HEK293 (cell line): ENCODE data around the gene CAVIN3.

Source experiments
- CTCF ChIA-PET: fragments of 350-600 bp; formaldehyde crosslinking; extraction: SDS; loops from one replicate; lab custom pipeline; 2021; ENCODE audit warnings: antibody characterized with exemption; lab: Yijun Ruan, JAX
- POLR2A ChIA-PET: fragments of 300-600 bp; formaldehyde crosslinking; extraction: SDS; loops from one replicate; lab custom pipeline; 2020; ENCODE audit warnings: antibody characterized with exemption, inconsistent platforms; lab: Yijun Ruan, JAX
- H3K27ac ChIP-seq: fragments of 200-500 bp; sonication (Bioruptor generic); 2 replicates; pipeline ENCODE4 v1.5.1; 2014; ENCODE audit warnings: low read depth, low read length, control low read depth, inconsistent platforms; ENCODE audit errors: extremely low read depth
- H3K36me3 ChIP-seq, 2 experiments: fragments of 200-500 bp in 1 of 2; sonication (Bioruptor generic) in 1 of 2; 1 replicate in 1 of 2; 2 replicates in 1 of 2; pipeline ENCODE4 v1.5.1; 2014 to 2017; ENCODE audit warnings: inconsistent platforms in 2 of 2, low read length in 2 of 2; ENCODE audit not compliant: control insufficient read depth in 2 of 2, insufficient read depth in 1 of 2
- H3K4me1 ChIP-seq: fragments of 200-500 bp; sonication (Bioruptor generic); 2 replicates; pipeline ENCODE4 v1.5.1; 2014; ENCODE audit warnings: mild to moderate bottlenecking, low read length, inconsistent platforms; ENCODE audit not compliant: control insufficient read depth, insufficient read depth
- H3K4me3 ChIP-seq: 2 replicates; pipeline ENCODE4 v1.5.1; 2011; ENCODE audit warnings: low read depth, mild to moderate bottlenecking, control low read depth, low read length, moderate library complexity
- H3K9me3 ChIP-seq: fragments of 200-500 bp; sonication (Bioruptor generic); 2 replicates; pipeline ENCODE4 v1.5.1; 2014; ENCODE audit warnings: low read depth, low read length, inconsistent platforms; ENCODE audit not compliant: control insufficient read depth, insufficient read depth
- EGR2 ChIP-seq: fragments of 450-650 bp; formaldehyde crosslinking; IDR thresholded peaks from 2 replicates; pipeline ENCODE4 v1.5.1; 2016; ENCODE audit warnings: low read depth, missing biosample characterization, missing genetic modification characterization
- FEZF1 ChIP-seq: fragments of 450-650 bp; formaldehyde crosslinking; IDR thresholded peaks from 2 replicates; pipeline ENCODE4 v1.5.1; 2016; ENCODE audit warnings: missing biosample characterization, missing genetic modification characterization
- MEIS1 ChIP-seq: sonication (generic); formaldehyde crosslinking; IDR thresholded peaks from 2 replicates; pipeline ENCODE4 v1.8.1; 2022; ENCODE audit warnings: missing genetic modification reagents, mild to moderate bottlenecking, borderline replicate concordance
- PRDM1 ChIP-seq: fragments of 450-650 bp; formaldehyde crosslinking; IDR thresholded peaks from 2 replicates; pipeline ENCODE4; 2016; ENCODE audit warnings: missing biosample characterization, missing genetic modification characterization
- PRDM4 ChIP-seq: fragments of 450-650 bp; formaldehyde crosslinking; IDR thresholded peaks from 2 replicates; pipeline ENCODE4 v1.5.1; 2017; ENCODE audit warnings: missing biosample characterization, missing genetic modification characterization
- ZBTB49 ChIP-seq: fragments of 450-650 bp; formaldehyde crosslinking; IDR thresholded peaks from 2 replicates; pipeline ENCODE4 v1.5.1; 2016; ENCODE audit warnings: missing biosample characterization, missing genetic modification characterization, low read depth
- ZBTB8A ChIP-seq: fragments of 450-650 bp; formaldehyde crosslinking; IDR thresholded peaks from 2 replicates; pipeline ENCODE4 v1.5.1; 2016; ENCODE audit warnings: missing biosample characterization, missing genetic modification characterization
- ZFHX2 ChIP-seq: fragments of 450-650 bp; formaldehyde crosslinking; conservative IDR thresholded peaks from 2 replicates; pipeline ENCODE4 v1.5.1; 2016; ENCODE audit warnings: missing biosample characterization, missing genetic modification characterization
- ZFP69B ChIP-seq: fragments of 450-650 bp; formaldehyde crosslinking; IDR thresholded peaks from 2 replicates; pipeline ENCODE4 v1.5.1; 2016; ENCODE audit warnings: missing biosample characterization, missing genetic modification characterization
- ZNF10 ChIP-seq: fragments of 450-650 bp; formaldehyde crosslinking; IDR thresholded peaks from 2 replicates; pipeline ENCODE4 v1.5.1; 2017; ENCODE audit warnings: missing biosample characterization, missing genetic modification characterization
- ZNF175 ChIP-seq: fragments of 450-650 bp; formaldehyde crosslinking; IDR thresholded peaks from 2 replicates; pipeline ENCODE4 v1.5.1; 2016; ENCODE audit warnings: missing biosample characterization, missing genetic modification characterization
- ZNF221 ChIP-seq: fragments of 450-650 bp; formaldehyde crosslinking; IDR thresholded peaks from 2 replicates; pipeline ENCODE4 v1.5.1; 2017; ENCODE audit warnings: missing biosample characterization, missing genetic modification characterization, borderline replicate concordance
- ZNF274 ChIP-seq, 2 experiments: fragments of 200-500 bp in 1 of 2; fragments of 450-650 bp in 1 of 2; sonication (Bioruptor generic) in 1 of 2; formaldehyde crosslinking in 1 of 2; IDR thresholded peaks; 2 replicates each; pipeline versions ENCODE4 v1.5.1 to v1.6.1; 2014 to 2016; ENCODE audit warnings: borderline replicate concordance in 1 of 2, inconsistent platforms in 1 of 2, low read length in 1 of 2, missing biosample characterization in 1 of 2, missing genetic modification characterization in 1 of 2
- ZNF324 ChIP-seq: fragments of 450-650 bp; formaldehyde crosslinking; IDR thresholded peaks from 2 replicates; pipeline ENCODE4 v1.5.1; 2016; ENCODE audit warnings: missing biosample characterization, missing genetic modification characterization
- ZNF404 ChIP-seq: fragments of 450-650 bp; formaldehyde crosslinking; IDR thresholded peaks from 2 replicates; pipeline ENCODE4 v1.5.1; 2017; ENCODE audit warnings: missing biosample characterization, missing genetic modification characterization
- ZNF501 ChIP-seq: fragments of 450-650 bp; formaldehyde crosslinking; IDR thresholded peaks from 2 replicates; pipeline ENCODE4 v1.5.1; 2016; ENCODE audit warnings: missing biosample characterization, missing genetic modification characterization
- ZNF514 ChIP-seq: fragments of 450-650 bp; formaldehyde crosslinking; IDR thresholded peaks from 2 replicates; pipeline ENCODE4 v1.5.1; 2016; ENCODE audit warnings: missing biosample characterization, missing genetic modification characterization
- ZNF518A ChIP-seq: fragments of 450-650 bp; formaldehyde crosslinking; conservative IDR thresholded peaks from 2 replicates; pipeline ENCODE4 v1.5.1; 2016; ENCODE audit warnings: low read depth, missing biosample characterization, missing genetic modification characterization
- ZNF544 ChIP-seq: fragments of 450-650 bp; formaldehyde crosslinking; IDR thresholded peaks from 2 replicates; pipeline ENCODE4 v1.5.0; 2017; ENCODE audit warnings: missing biosample characterization, missing genetic modification characterization
- ZNF548 ChIP-seq: fragments of 450-650 bp; formaldehyde crosslinking; IDR thresholded peaks from 2 replicates; pipeline ENCODE4 v1.5.1; 2016; ENCODE audit warnings: missing biosample characterization, missing genetic modification characterization
- ZNF677 ChIP-seq: fragments of 450-650 bp; IDR thresholded peaks from 2 replicates; pipeline ENCODE4 v1.5.0; 2018; ENCODE audit warnings: missing biosample characterization, mild to moderate bottlenecking, missing genetic modification characterization, moderate library complexity
- ZNF768 ChIP-seq: fragments of 450-650 bp; formaldehyde crosslinking; IDR thresholded peaks from 2 replicates; pipeline ENCODE4 v1.5.1; 2018; ENCODE audit warnings: missing biosample characterization, mild to moderate bottlenecking, missing genetic modification characterization
- ZNF837 ChIP-seq: fragments of 450-650 bp; formaldehyde crosslinking; IDR thresholded peaks from 2 replicates; pipeline ENCODE4 v1.5.1; 2016; ENCODE audit warnings: missing biosample characterization, missing genetic modification characterization
- TF ChIP-seq, protein P1 (sequence below): fragments of 450-650 bp; formaldehyde crosslinking; IDR thresholded peaks from 2 replicates; pipeline ENCODE4 v1.5.1; 2016; ENCODE audit warnings: missing biosample characterization, missing genetic modification characterization
- TF ChIP-seq, protein P2 (sequence below): fragments of 450-650 bp; IDR thresholded peaks from 2 replicates; pipeline ENCODE4 v1.5.1; 2018; ENCODE audit warnings: missing biosample characterization, mild to moderate bottlenecking, missing genetic modification characterization

The CAVIN3 gene

DNA sequence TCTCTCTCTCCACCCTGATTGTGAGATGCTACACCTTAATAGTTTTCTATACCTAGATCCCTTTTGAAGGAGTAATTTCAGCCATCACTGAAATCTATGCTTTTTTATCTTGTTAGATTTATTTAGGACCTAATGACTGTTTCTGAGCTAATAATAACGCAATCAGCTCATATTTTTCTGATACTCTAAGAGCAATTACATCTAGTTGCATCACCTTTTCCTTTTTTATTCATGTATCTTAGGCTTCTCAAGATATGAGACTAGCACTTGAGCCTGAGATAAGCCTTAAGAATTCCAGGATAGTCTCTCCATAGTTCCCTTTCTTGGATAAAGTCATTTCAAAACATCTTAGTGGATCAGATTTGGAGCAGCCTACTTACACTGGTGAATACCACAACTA lies 25.1 kb upstream of the CAVIN3 start (continued):
- no peak for TF ChIP-seq ZNF548
- TF ChIP-seq ZNF221 = no peak
- no peak for TF ChIP-seq EGR2 (tag by site-specific recombination)
- no peak for TF ChIP-seq ZBTB8A (tag by site-specific recombination)
- TF ChIP-seq ZBTB49 (tag by site-specific recombination) = no peak
- no peak for TF ChIP-seq ZNF175 (tag by site-specific recombination)
- no peak for TF ChIP-seq ZNF768
- no peak for TF ChIP-seq ZNF837 (tag by site-specific recombination)
- TF ChIP-seq ZFHX2 (tag by site-specific recombination) = no peak

DNA sequence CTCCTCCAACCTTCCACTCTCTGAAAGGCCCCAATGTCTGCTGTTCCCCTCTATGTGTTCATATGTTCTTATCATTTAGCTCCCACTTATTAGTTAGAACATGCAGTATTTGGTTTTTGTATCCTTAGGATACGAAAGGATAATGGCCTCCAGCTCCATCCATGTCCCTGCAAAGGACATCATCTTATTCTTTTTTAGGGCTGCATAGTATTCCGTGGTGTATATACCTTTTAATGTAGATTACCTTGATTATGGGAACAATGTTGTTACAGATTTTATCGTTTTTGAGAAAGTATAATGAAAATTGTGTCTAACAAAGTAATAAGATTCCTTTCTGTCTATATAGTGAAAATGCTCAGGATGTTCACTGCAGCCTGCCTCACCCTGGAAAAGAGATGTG lies 16.0 kb upstream of the CAVIN3 start:
- Histone ChIP-seq H3K4me3 (no peak overlapping the region), H3K4me1 (no peaks in the 10 kb centered on the region), H3K27ac (no peak overlapping the region), H3K36me3 (no peaks in the 10 kb centered on the region), H3K9me3 (no peaks in the 10 kb centered on the region)
- CTCF ChIA-PET = interaction anchor here (0.6 to 0.8 kb wide), 2 partner anchors 20 to 424 kb away, joined by 3 read pairs; no protein-coding TSS in a partner anchor
- TF ChIP-seq, protein P1, sequence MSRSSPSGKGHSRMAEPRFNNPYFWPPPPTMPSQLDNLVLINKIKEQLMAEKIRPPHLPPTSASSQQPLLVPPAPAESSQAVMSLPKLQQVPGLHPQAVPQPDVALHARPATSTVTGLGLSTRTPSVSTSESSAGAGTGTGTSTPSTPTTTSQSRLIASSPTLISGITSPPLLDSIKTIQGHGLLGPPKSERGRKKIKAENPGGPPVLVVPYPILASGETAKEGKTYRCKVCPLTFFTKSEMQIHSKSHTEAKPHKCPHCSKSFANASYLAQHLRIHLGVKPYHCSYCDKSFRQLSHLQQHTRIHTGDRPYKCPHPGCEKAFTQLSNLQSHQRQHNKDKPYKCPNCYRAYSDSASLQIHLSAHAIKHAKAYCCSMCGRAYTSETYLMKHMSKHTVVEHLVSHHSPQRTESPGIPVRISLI (tag by site-specific recombination) = no peak
- TF ChIP-seq ZNF10 (tag by site-specific recombination) (no peak), ZNF677 (tag by site-specific recombination) (no peak), PRDM4 (tag by site-specific recombination) (no peak), ZNF544 (tag by site-specific recombination) (no peak), ZNF501 (tag by site-specific recombination) (no peak), ZBTB8A (tag by site-specific recombination) (no peak), ZNF274 (IDR thresholded peaks at IDR 0.05; ENCODE audit: low read length) (no peak), ZNF274 (tag by site-specific recombination; IDR thresholded peaks at IDR 0.05; ENCODE audit: borderline replicate concordance) (no peak), ZFP69B (no peak), ZNF404 (tag by site-specific recombination) (no peak), ZNF324 (tag by site-specific recombination) (no peak), PRDM1 (tag by site-specific recombination) (no peak), ZNF518A (tag by site-specific recombination) (no peak), ZNF514 (tag by site-specific recombination) (no peak), FEZF1 (tag by site-specific recombination) (no peak), MEIS1 (no peak)
- TF ChIP-seq, protein P2, sequence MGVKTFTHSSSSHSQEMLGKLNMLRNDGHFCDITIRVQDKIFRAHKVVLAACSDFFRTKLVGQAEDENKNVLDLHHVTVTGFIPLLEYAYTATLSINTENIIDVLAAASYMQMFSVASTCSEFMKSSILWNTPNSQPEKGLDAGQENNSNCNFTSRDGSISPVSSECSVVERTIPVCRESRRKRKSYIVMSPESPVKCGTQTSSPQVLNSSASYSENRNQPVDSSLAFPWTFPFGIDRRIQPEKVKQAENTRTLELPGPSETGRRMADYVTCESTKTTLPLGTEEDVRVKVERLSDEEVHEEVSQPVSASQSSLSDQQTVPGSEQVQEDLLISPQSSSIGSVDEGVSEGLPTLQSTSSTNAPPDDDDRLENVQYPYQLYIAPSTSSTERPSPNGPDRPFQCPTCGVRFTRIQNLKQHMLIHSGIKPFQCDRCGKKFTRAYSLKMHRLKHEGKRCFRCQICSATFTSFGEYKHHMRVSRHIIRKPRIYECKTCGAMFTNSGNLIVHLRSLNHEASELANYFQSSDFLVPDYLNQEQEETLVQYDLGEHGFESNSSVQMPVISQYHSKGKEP (tag by site-specific recombination) = no peak
- POLR2A ChIA-PET = no interaction called here
